HS-27A (cell line): ENCODE data around the gene RPL26.

ENCODE experiments used
- DNase-seq: peaks from one replicate; pipeline ENCODE4 v3.0.0-alpha.2; 2012; ENCODE audit warnings: low read depth, missing footprints

The RPL26 gene

GRCh38 chr17:8383143-8383822 is at the start of gene RPL26:
Gene RPL26 (minus strand): TSS chr17:8383193. CDS start chr17:8382310, 883 bp downstream.
- DNase-seq = peak; percentile 99

GRCh38 chr17:8430966-8431365 is 48.0 kb upstream of the RPL26 start:
- DNase-seq = no peak

DNA sequence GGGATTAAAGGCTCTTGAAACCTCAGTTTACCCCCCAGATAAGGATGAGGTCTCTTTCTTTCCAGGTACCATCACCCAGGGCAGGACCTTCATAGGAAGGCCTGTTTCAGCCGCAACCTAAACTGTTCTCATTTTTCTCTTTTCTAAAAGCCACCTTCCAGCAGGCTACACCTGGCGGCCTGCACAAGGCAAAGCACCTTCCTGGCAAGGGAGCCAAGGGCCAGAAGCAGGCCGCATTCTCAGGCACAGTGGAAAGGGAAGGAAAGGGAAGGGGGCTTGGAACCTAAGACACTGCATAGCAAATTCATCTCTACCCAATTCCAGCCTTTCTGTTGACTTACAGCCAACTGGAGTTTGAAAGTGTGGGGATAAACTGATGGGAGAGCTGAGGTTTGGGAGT is 43.8 kb upstream of the RPL26 start:
- no peak for DNase-seq

DNA sequence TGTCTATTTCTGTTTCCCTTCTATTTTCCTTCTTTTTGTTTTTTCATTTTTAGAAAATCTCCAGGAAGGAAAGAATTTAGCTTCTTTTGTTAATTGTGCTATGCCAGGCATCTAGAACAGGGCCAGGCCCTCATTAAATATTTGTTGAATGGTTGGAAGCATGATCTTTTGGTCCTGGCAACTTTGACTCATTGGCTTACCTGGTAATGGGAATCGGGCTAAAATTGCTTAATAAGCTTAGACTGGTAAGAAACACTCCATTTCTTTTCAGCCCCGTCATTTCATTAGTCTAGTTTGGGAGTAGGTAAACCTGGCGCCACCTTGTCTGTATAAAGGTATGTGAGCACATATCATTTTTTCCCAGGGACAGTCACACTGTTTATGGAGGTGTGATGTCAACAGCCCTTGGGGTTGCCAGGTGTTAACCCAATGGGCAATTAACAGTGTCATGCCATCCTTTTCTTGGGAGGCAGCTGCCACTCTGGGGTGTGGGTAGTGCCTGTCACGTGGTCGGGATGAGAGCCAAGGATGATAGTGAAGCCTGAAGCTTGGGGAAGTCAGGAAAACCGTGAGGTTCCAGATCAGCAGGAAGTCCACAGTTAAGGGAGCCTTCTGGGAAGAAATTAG is 43.2 kb upstream of the RPL26 start:
- DNase-seq = no peak

- no peak for DNase-seq
These were observed 38.6 kb upstream of the RPL26 start for GRCh38 chr17:8421571-8421970.

DNA sequence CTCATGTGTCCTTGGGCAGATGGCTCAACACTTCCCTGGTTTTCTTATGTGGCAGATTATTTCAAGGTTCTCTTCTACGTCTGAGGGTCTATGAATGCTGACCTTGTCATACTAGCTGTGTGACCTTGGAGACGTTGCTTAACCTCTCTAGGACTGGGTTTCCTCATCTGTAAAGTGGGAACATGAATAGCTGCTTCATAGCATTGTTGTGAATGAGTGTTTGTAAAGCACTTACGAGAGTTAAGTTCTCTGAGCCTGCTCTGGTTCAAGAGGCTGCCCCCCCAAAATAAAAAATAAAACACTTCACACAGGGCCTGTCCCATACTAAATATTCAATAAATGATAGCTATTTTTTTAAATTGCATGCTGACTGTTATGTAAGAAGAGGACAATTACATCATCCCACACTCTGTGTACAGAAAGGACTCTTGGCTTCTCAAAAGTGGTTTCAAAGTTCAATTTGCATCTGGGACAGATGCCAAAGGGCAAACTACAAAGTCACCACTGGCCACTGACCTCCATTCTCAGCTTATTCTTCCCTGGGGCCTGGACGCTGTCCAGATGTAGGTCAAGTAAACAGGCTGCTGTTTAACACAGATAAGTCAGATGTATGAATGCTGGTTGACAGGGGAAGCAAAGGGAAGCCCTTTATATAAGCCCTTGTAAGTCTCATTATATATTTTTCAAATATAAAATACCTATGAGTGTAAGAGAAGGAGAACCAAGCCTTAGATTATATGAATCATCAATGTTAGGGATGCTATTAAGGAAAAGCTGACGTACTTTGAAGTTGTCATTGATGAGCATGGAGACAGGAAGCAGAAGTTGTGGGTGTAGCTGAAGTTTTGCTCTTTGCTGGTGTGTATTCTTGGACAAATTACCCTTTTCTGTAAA is 37.3 kb upstream of the RPL26 start:
- no peak for DNase-seq

- no peak for DNase-seq
These were observed 36.3 kb upstream of the RPL26 start for GRCh38 chr17:8419305-8419704.

DNA sequence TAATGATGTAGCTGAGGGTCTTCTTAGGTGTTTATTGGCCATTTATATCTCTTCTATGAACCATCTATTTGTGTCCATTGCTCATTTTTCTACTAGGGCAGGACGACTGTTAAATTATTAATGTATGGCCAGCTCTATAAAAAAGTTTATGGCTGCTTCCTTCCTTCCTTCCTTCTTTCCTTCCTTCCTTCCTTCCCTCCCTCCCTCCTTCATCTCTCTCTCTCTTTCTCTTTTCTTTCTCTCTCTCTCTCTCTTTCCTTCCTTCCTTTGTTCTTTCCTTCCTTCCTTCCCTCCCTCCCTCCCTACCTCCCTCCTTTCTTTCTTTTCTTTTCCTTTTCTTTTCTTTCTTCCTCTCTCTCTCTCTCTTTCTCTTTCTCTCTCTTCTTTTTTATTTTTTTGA is 35.5 kb upstream of the RPL26 start:
- DNase-seq = no peak

DNA sequence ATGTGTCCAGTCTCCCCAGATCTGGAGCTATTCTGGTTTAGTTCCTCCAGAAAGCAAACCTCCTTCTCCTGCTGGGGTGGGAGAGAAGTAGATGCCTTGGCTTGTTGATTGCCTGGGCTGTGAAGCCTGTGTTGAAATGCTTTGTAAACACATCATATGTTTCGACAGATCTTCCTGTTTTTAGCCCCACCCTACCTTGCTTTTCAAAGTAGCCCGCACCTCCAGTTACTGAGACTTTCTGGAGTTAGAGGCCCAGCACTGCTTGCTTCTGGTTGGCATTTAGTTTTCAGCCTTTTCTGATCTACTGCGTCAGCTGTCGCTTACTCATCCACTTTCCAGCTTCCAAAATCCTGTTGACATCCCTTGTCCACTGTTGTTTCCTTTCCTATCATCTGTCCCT is 34.8 kb upstream of the RPL26 start:
- DNase-seq = no peak

- DNase-seq = no peak
These were observed 30.9 kb upstream of the RPL26 start for GRCh38 chr17:8413938-8414337.

DNA sequence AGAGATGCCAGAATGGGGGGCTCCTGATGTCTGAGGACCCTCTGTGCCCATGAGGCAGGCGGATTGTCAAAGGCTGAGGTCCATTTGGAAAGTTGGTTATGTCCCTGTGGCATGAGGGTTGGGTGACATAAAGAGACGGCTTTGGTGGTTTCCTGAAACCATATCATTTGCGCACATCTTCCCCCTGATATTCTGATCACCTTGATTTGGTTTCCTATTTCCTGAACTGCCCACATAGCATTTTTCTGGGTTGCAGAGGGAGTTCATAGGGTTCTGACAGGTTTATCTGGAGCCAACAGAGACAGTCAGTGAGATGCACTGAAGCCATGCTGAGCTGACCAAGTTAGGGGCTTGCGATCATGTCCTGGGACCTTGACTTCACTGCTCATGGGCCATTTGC is 30.3 kb upstream of the RPL26 start:
- DNase-seq = no peak

- DNase-seq = no peak
These were observed 29.1 kb upstream of the RPL26 start for GRCh38 chr17:8412089-8412488.

- no peak for DNase-seq
These were observed 27.9 kb upstream of the RPL26 start for GRCh38 chr17:8410883-8411238.

DNA sequence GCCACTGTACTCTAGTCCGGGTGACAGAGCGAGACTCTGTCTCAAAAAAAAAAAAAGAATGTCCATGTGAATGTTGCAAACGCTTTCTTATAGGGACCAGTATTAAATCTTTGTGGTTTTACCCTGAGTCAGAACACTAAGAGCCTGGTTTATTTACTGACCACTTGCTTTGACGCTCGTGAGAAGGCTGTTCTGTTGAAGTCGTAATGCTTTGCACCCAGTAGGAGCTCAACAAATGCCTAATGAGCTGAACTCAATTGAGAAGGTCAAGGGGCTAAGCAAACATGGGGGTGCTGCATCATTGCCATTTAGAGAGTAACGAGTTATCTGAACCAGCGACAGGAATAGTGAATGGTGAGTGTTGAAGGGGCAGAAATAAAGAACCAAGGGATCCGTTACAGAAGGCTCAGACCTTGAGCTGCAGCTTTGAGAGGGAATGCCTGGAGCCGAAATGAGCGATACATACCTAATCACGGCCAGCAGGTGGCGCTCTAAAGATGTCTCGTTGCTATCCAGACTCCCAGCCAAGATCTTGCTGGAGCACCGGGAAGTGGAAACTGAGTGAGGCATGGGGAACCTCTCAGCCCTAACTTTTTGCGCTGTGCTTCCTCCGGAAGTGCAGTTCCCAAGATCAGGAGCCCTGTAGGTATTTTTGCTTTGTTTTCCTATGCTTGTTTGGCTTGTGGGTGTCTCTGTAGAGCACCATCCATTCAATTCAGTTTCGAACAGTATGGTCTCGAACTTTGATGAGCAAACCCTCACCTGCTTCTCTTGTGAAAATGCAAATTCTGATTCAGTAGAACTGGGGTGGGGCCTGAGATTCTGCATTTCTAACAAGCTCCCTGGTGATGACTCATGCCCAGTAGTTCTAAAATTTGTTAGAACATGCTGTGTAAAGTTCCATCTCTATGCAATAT is 27.2 kb upstream of the RPL26 start:
- DNase-seq = peak; percentile 73

GRCh38 chr17:8408371-8408770 is 25.4 kb upstream of the RPL26 start:
- DNase-seq = no peak

DNA sequence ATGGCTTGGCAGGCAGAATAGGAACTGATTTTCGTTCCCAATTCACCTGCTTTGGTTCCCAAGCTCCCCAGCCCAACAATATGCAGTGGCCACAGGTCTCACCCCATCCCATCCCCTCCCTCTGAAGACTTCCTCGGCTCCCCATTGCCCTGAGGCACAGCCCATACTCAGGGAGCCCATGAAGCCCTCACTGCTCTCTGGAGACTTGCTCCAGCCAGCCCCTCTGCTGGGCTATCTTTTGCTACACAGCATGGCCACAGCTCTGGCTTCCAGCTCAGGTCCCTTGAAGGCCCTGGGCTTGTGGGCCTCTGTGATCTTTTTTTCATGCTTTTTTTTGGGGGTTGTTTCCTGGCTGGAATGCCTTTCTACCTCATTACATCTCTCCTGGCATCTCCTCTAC is 23.2 kb upstream of the RPL26 start:
- no peak for DNase-seq

- DNase-seq = no peak
These were observed 22.6 kb upstream of the RPL26 start for GRCh38 chr17:8405499-8406016.

DNA sequence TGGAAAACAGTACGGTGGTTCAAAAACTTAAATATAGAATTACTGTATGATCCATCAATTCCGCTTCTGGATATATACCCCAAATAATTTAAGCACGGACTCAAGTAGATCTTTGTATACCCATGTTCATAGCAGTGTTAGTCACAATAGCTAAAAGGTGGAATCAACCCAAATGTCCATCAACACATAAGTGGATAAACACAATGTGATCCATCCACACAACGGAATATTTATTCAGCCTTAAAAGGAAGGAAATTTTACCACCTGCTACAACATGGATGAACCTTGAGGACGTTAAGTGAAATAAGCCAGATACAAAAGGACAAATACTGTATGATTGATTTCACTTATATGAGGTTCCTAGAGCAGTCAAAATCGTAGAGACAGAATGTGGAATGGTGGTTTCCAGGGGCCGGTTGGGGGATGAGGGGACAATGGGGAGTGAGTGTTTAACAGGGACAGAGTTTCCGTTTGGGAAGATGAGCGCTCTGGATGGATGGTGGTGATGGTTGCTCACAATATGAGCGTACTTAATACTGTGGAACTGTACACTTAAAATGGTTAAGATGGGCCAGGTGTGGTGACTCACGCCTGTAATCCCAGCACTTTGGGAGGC is 20.0 kb upstream of the RPL26 start:
- no peak for DNase-seq

- no peak for DNase-seq
These were observed 18.1 kb upstream of the RPL26 start for GRCh38 chr17:8401107-8401506.

DNA sequence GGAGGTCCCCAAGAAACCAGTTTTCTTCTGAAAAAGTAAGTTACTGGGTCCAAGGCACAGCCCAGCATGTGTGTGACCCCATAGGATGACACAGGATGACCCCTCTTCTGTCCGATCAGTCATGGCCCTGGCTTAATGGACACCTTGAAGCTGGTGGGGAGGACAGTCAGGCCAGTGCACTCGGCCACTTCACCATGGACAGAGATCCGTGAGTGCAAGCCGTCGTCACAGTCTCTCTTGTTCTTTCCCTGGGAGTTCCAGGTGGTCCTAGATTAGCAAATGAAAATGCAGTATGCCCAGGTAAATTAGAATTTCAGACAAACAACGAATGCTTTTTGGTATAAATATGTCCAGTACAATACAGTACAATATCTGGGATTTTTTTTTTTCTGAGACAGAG is 16.0 kb upstream of the RPL26 start:
- DNase-seq = no peak

DNA sequence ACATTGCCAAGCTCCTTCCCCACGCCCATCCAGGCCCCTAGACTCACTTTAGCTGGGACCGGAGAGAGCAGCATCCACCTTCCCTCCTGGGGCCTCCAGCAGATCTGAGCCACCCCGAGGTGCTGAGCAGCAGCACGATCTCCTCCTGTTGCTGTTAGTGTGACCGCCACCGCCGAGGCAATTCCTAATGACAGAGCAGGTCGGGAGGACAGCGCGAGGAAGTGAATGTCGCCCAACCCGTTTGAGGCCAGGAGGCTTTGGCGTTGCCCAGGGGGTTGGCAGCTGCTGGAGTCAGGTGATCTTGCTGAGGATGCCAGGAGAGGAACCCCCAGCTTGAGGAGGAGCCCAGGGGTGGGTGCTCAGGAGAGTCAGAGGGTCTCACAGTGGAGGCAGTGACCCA is 14.6 kb upstream of the RPL26 start, which contains the start of gene RNF222:
RNF222 (minus strand) TSS at position 192 of the 400 bp plus-strand sequence. CDS start 4,366 bp downstream, outside the sequence.
- DNase-seq = no peak
